ENCODE results near the gene ZNF518B.

The ZNF518B gene

GRCh38 chr4:10457255-10457801, at the start of gene ZNF518B:
Gene ZNF518B (minus strand): TSS chr4:10457426. CDS start chr4:10446328, 11,098 bp downstream.
- peak; percentile 56 for DNase-seq (ENCODE audit: low spot score)

GRCh38 chr4:10506077-10506476, 48.9 kb upstream of the ZNF518B start:
- DNase-seq (ENCODE audit: low spot score) = no peak

GRCh38 chr4:10504570-10505179, 47.4 kb upstream of the ZNF518B start:
- DNase-seq (ENCODE audit: low spot score) = no peak

GRCh38 chr4:10502717-10503116, 45.5 kb upstream of the ZNF518B start:
- no peak for DNase-seq (ENCODE audit: low spot score)

GRCh38 chr4:10500776-10501175, 43.5 kb upstream of the ZNF518B start:
- no peak for DNase-seq (ENCODE audit: low spot score)

GRCh38 chr4:10496200-10496599, 39.0 kb upstream of the ZNF518B start:
- no peak for DNase-seq (ENCODE audit: low spot score)

- no peak for DNase-seq (ENCODE audit: low spot score)
These were observed 38.4 kb upstream of the ZNF518B start for GRCh38 chr4:10495651-10496050.

GRCh38 chr4:10492464-10492863, 35.2 kb upstream of the ZNF518B start:
- DNase-seq (ENCODE audit: low spot score) = no peak

GRCh38 chr4:10491401-10491800, 34.2 kb upstream of the ZNF518B start:
- DNase-seq (ENCODE audit: low spot score) = no peak

- no peak for DNase-seq (ENCODE audit: low spot score)
These were observed 33.8 kb upstream of the ZNF518B start for GRCh38 chr4:10490996-10491395.

- DNase-seq (ENCODE audit: low spot score) = no peak
These were observed 25.7 kb upstream of the ZNF518B start for GRCh38 chr4:10482913-10483312.

GRCh38 chr4:10480616-10481015, 23.4 kb upstream of the ZNF518B start:
- DNase-seq (ENCODE audit: low spot score) = no peak

- DNase-seq (ENCODE audit: low spot score) = no peak
These were observed 21.4 kb upstream of the ZNF518B start for GRCh38 chr4:10478621-10479020.

- DNase-seq (ENCODE audit: low spot score) = no peak
These were observed 13.3 kb upstream of the ZNF518B start for GRCh38 chr4:10470505-10470904.

GRCh38 chr4:10466161-10466560, 8.9 kb upstream of the ZNF518B start:
- DNase-seq (ENCODE audit: low spot score) = no peak

GRCh38 chr4:10462876-10463275, 5.7 kb upstream of the ZNF518B start:
- DNase-seq (ENCODE audit: low spot score) = no peak

GRCh38 chr4:10461850-10462400, 4.7 kb upstream of the ZNF518B start:
- DNase-seq (ENCODE audit: low spot score) = no peak

GRCh38 chr4:10461091-10461849, 4.0 kb upstream of the ZNF518B start:
- peak; percentile 23 for DNase-seq (ENCODE audit: low spot score)

- DNase-seq (ENCODE audit: low spot score) = no peak
These were observed 3.3 kb upstream of the ZNF518B start for GRCh38 chr4:10460313-10461047.

GRCh38 chr4:10459305-10459704, 2.1 kb upstream of the ZNF518B start:
- DNase-seq (ENCODE audit: low spot score) = no peak

- DNase-seq (ENCODE audit: low spot score) = no peak
These were observed 951 bp upstream of the ZNF518B start for GRCh38 chr4:10458177-10458576.

- DNase-seq (ENCODE audit: low spot score) = peak; percentile 38
These were observed 501 bp downstream of the ZNF518B start for GRCh38 chr4:10456595-10457254.
